ENCODE measurements around the gene MRPL24.
"Not testable (repeated sequence)": the region's sequence is repeated elsewhere in the genome, so short reads cannot be mapped to it uniquely, and the experiment has no call there.

The MRPL24 gene

DNA sequence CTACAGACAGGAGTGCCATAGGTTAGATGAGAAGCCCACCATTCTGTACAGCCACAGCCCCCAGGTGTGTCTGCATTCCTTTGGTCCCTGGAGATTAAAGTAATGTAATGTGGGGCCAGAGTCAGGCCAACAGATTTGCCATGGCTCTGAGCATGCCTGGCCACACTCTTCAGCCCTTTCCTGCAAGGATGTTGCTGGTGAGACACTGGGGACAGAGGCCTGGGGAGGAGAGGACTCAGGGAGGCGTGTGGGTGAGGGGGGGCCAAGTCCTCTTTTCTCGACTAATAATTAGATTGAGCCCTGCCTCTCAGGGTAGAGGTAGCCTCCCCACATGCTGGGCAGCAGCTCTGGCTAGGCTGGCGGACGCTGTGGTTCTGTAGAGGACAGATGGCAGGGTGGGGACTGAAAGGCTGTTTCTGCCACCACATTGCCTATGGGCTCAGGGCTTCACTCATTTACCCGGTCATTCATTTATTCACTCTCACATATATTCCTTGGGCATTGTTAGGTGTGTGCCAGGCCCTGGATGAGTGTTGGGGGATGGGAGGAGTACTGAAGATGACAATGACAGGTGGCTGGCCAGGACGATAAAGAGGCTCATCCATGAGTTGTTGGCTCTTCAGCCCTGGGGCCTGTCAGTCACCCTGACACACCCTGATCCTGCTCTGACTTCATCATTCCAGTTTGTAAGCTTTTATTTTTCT lies 19.4 kb upstream of the MRPL24 start:
- DNase-seq (ENCODE audit: low spot score), result no peak

DNA sequence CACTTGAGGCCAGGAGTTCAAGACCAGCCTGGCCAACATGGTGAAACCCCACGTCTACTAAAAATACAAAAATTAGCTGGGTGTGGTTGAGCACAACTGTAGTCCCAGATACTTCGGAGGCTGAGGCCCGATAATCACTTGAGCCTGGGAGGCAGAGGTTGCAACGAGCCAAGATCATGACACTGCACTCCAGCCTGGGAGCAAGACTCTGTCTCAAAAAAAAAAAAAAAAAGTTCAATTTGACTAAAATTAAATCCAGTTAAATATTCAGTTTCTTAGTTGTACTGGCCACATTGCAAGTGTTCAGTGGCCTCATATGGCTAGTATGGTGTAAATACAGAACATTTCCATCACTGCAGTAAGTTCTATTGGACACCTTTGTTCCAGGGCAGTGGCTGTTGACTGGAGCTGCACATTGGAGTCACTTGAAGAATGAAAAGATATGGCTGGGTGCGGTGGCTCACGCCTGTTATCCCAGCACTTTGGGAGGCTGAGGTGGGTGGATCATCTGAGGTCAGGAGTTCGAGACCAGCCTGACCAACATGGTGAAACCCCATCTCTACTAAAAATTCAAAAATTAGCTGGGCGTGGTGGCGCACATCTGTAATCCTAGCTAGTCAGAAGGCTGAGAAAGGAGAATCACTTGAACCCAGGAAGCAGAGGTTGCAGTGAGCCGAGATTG lies 16.8 kb upstream of the MRPL24 start:
- not testable (repeated sequence) for DNase-seq (ENCODE audit: low spot score)

DNA sequence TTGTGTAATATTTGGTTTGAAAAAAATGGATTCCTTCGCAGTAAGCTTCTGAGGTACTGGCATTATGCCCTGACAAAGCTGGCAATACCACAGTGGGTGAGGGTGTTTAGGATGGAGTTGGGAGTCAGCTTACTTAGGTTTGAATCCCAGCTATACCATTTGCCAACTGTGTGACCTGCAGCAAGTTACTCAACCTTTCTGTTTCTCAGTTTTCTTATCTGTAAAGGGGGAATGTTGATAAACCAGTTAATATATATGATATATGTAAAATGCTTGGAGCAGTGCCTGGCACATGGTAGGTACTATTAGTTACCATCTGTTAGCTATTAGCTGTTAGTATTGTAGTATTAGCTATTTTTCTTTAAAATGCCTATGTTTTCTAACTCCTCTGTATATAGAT lies 15.5 kb upstream of the MRPL24 start:
- DNase-seq (ENCODE audit: low spot score), result no peak

DNA sequence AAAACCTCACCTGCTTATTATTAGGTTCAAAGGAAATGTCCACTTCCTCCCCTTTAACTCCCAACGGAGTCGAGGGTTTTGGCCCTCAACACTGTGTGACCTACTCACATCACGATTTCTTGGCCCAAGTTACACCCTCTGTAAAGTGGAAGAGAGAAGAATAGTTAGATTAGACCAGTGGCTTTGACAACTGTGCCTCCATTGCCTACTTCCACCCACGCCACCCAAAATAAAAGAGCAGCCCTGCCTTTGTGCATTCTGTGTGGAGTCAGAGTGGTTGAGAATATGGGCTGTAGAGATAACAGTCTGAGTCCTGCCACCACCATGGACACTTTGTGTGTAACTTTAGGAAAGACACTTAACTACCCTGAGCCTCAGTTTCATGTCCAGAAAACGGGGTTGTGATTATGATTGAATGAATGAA lies 14.7 kb upstream of the MRPL24 start:
- no peak for DNase-seq (ENCODE audit: low spot score)

DNA sequence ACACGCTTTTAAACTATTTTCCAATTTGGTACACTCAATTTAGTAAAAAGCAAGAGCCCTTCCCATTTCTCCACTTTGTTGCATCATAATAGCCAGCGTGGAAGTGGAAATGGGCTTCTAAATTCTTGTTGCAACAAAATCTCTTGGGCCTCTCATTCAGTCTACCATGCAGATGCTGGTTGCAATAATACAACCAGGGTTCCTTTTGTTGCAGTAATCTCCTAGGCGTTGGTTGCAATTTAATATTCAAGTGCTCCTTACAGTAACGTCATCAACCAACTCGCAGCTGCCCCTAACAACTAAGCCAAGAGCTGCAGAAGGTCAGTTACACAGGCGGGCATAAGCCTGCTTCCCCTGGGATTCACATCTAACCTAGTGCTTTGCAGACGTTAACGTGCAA lies 13.3 kb upstream of the MRPL24 start:
- DNase-seq (ENCODE audit: low spot score), result no peak

DNA sequence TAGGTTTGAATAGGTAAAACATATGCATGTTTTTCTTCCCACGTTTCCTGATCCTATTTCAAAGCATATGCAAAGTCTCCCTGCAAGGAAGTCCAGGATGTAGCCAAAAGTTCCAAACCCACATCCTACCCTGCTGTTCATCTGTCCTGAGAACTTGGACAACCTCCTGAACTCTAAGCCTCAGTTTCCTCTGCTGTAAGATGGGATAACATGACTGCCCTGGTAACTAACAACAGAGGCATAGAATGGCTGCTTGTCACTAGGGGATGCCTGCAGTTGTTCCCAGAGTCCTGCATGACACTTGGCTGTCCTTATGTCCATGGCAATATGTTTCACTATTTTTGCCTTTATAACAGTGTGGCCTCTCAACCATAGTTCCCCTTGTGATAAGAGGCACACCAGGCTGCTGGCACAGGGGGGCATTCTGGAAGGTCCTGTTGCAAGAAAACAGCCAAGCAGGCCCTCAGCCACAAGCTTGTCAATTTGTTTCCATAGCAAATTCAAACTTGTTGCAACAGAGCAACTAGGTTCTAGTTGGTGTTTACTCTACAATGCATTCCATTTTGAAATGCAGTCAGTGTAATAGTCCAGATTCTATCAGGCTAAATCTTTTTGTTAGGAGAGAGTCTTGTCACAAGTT lies 12.1 kb upstream of the MRPL24 start:
- peak; percentile 56 for DNase-seq (ENCODE audit: low spot score)

DNA sequence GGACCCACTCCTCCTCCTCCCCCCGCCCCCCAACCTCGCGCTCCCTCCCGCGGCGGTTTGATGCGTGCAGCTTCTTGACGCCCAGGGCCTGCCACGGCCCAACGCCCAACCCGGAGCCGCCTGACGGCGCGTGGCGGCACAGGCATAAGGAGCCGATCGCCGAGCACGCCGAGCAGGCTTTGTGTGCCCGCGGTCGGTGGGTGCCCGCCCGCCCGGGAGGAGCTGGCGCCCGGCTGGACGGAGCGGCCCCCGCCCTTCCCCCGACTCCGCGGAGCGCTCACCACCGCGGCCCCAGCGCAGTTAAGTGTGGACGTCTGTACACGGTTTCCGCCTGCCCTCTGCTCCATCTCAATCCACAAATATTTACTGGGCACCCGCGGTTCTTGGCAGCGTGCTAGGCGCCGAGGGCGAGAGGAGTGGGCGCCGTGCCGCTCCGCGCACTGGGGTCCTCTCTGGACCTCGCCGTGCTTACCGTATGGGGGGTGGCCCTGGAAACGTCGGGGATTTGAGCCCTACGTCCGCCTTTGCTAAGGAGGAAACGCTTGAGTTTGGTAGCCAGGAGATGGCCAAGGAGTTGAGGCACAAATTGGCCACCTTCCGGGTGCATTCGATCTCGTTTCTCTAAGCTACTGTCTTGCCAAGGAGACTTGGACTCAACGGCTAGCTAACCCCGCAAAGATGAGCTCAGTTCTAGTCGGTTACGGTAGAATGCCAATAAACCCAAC lies 11.0 kb upstream of the MRPL24 start:
- DNase-seq (ENCODE audit: low spot score), result peak; percentile 97

DNA sequence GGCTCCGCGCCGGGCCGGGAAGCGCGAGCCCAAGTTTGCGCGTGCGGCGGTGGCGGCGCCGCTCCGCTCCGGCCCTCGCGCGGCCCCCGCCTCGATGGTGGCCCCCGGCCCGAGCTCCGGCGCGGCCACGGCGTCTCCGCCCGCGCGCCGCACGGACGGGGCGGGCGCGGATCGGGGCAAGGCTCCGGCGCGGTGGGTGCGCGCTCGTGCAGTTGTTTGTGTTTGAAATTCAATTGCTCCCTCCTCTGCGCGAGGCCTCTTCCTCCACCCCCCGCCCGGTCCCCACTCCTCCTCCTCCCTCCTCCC lies 10.5 kb upstream of the MRPL24 start, which contains the start of gene HDGF:
Gene HDGF, minus strand, starts transcription at position 225 of the 306 bp plus-strand sequence. CDS start 246 bp downstream, outside the sequence.
- no peak for DNase-seq (ENCODE audit: low spot score)

DNA sequence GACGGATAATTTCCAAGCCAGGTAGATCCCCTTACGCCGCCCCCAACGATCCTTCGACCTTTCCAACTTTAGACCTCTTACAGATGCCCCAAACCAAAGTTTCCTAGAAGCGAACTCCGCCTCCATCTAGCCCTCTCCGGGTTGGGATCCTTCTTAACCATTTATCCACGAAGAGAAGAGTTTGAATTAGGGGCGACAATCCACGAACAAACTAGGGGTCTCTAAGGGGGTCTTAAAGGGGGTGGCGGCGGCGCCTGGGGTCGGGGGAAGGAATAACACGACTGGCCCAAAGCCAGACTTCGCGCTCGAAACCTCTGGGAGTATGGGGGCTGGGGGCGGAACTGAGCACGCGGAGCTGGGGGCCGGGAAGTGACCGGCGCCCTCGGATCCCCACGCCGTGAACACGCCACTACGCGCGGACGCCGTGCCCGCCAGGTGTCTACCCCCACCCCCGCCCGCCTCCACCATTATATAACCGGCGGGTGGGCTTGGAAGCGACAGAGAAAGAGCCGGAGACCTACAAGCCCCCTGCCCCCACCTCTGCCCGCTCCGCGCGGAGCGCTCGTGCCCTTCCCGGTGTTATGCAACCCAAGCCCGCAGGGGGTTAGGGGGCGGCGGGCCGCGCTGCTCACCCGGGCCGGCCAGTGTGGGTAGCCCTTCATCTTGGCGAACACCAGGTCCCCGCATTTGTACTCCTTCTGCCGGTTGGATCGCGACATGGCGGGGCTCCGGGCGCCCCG lies 10.0 kb upstream of the MRPL24 start:
- DNase-seq (ENCODE audit: low spot score), result peak; percentile 61

DNA sequence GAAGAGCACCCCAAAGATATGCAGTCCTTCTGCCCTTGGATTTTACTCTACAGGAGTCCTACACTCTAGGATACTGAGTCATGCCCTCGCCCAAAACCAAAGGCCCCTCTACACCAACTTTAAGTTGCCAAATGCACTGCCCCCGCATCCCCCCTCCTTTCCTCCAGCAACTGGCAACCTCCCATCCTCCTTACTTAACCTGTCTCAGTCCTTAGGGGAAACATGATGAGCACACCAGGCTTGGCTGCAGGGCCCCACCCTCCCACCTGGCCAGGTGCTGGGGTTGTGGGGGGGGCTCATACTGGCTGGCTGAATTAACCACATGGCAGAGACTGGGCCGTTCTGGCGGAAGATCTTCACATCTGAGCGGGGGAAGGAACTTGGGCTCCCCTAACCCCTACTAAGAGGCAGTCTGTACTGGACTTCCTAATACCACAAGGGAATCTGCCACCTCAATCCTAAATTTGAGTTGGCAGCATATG lies 9.3 kb upstream of the MRPL24 start:
- DNase-seq (ENCODE audit: low spot score), result peak; percentile 55

DNA sequence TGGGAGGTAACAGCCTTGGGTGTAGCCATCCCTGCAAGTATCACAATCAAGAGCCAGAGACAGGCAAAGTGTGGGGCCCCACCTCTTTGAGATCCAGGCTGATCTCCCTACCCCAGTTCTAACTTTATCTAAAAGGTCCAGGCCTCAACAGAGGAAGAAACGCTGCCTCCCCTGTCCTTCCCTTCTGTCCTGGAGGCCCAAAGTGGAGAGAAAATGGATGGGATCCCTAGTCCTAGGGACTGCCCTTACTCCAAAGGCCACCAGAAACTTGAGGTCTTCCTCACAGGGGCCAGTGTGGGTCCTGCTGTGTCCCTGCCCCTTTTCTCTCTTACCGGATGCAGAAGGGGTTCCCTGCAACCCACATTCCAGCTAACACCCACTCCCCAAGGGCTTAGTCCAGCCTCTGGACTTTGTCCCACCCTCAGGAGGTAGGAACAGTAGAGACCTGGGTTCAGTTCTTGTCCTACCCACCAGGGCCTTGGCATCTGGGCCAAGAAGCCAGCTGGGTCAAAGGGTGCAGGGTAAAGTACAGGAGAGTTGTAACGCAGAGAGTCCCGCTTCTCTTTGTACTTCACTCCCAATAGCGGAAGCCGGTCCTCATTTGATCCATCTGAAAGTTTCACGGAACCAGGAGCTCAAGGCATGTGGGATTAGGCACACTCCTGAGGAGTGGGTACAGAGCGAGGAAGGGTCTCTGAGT lies 8.7 kb upstream of the MRPL24 start:
- DNase-seq (ENCODE audit: low spot score), result peak; percentile 55

DNA sequence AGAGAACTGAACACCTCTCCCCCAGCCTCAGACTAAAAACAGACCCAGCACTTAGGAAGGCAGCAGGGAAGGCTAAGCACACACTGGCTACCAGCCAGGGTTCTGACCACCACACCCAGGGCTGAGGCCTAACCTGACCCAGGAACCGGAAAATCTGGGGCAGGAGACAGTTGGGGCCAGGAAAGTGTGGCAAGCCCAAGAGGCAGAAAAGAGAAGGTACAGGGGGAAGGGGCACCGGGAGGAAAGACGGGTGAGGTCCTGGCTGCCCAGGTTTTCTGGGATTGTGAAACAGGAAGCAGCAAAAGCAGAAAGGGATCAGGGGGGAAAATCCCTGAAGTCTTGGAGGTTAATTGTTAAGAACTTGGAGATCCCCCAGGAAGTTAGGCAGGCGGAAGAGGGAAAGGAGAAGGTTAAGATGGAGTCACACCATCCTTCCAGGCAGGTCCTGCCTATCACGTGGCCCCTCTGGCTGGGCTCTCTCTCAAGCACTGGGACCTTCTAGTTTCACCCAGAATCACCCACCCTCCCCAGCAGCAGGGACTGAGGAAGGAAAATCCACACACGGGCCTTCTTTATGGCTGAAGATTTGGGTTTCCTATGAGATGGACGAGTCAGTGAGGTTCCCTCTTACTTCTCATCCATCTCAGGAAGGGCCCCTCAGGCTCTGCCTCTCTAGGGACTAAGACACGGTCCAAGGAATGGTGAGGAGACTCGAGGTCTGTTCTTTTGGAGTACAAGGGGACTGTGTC lies 8.0 kb upstream of the MRPL24 start:
- no peak for DNase-seq (ENCODE audit: low spot score)

DNA sequence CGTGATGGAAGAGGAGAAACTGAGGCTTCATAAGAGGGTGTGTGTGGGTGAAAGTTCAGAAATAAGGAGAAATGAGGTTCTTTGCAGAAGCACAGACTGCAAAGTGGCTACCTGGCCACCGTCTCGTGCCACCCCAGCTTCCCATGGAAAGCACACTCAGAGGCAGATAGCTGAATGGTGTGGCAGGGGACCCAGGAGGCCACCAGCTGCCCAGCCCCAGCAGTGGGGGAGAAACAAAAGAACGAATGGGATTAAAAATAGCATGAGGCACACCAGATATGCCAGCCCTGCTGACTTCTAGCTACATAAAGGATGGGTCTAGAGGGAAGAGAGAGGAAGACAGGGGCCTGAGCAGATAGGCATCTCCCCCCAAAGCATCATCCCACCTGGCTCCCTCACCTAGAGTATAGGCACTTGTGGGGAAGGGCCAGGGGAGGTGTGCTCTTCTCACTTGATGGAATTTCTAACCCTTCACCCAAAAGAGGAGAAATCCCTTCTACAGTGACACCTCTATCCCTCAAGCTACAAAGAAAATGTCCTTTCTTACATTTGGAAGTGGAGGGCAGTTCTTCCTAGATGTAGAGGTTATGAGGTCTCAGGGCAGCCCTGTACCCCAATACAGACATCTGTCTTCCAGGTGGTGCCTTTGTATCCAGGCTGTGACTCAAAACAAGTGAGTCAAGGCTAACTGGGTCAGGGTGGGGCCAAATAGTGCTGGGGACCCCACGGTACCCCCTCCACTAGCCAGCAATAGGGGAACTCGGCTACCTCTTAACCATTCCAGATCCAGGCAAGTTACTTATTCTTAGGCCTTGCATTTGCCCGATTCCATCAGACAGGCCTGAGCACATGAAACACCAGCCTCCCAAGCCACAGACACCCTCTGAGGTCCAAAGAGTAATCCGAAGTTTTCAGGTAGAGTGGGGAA lies 7.1 kb upstream of the MRPL24 start:
- DNase-seq (ENCODE audit: low spot score), result no peak

DNA sequence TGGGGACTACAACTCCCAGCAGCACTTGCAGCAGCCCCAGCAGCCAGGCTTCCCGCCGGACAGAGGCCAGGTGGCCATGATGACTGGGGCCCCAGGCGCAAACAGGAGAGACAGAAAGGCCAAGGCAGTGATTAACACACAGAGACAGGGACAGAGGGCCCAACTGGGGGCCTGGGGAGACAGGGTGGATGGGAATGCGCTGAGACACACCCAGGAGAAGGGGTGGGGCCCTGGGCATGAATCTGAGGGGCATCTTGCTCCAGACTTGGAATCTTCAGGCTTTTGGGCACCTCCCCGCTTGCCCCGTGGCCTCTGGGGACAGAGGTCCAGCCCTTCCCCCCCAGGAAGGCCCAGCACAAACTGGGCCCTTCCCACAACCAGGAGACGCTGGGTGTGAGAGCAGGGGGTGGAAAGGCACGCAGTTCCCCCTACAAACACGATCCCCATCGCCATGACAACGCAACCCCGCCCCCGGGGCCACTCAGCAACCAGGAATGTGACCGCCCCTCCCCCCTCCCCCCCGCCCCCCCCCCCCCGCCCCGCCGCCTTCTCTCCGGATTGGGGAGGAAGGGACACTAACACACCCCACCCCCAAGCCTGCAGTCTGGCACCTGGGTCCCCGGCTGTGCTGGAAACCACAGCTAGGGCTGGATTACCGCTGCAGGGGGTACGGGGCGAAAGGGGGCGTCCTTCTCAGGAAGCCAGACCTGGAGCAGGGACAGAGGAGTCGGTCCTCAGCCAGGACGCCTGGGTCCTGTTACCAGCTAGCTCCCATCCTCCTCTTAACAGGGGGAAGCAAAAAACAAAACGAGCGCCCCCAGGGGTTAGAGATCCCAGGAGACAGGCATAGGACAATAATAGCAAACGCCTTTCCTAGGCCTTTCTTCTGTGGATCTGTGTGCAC lies 6.1 kb upstream of the MRPL24 start:
- DNase-seq (ENCODE audit: low spot score), result peak; percentile 61

DNA sequence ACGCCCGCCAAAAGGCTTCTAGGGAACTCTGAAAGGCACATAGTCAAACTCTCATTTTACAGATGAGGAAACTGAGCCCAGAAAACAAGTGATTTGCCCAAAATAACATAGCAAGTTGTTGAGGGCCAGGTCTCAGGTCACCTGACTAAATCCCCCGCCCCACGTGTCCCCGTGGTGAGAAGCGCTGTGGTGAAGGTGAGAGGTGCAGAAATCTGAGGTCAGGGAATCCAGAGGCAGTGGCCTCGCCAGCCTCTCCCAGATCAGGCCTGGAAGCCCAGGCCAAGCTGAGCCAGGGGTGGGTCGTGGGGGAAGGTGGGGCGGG lies 5.5 kb upstream of the MRPL24 start:
- no peak for DNase-seq (ENCODE audit: low spot score)

DNA sequence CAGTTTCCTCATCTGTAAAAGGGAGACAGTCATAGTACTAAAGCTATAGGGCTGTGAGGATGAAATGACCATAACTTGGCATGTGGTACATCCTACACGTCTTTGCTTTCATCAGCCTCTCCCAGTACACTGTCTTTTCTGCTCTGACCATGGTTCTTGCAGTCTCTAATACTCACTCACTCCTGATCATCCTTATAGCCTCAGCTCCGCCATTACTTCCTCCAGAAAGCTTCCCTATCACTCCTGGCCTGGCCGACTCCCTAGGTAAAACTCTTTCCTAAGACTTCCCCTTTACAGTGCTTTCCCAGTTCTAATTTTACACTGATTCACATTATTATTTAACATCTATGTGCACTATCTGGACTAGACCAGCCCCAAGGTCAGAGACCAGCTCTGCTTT lies 5.0 kb upstream of the MRPL24 start:
- no peak for DNase-seq (ENCODE audit: low spot score)

DNA sequence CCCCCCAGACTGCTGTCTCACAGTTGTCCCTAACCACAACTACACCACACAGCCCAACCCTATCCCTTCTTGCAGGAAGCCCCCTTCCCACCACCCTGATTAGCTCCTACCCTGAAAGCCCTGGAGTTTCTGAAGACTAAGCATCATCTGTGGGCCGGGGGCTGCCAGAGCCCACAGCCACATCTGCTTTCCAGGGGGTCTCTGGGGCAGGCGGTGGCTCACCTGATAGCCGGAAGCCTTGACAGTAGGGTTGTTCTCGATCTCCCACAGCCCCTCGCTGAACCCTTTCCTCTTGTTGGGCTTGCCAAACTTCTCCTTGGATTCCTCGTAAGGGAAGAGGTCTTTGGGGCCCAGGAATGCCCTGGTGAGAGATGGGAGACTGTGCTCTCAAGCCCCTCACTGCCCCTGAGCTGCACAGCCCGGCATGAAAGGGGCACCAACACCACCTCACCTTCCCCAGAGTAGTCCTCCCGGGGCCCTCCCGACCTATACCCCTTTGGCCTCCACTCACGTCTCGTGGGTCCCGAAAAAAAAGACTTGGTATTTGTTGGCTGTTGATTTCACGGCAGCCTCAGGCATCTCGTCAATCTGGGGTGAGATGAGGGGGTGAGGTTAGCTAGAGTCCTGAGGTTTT lies 4.0 kb upstream of the MRPL24 start:
- no peak for DNase-seq (ENCODE audit: low spot score)

DNA sequence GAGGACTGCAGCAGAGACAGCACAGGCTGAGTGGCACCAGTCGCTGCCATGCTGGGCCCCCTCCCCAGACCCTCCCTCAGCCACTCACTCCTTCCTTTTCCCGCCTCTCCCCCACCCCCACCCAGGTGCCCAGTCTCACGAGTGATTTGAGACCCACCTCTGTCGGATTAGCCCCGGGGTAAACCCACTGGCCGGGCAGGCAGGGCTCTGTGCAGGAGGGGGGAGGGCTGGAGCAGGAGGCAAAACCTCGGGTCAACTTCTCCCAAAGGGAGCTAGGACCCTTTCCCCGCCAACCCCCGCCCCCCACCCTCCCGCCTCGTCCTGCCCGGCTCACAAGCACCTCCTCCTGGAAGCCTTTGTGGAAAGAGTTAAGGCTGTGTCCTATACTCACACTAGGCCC lies 3.5 kb upstream of the MRPL24 start:
- no peak for DNase-seq (ENCODE audit: low spot score)
